Mesothelial cell of epicardium (in vitro differentiated cells): ENCODE data around the gene SEC14L2. TPM values are rescaled to one million over a fixed set of nuclear protein-coding genes. Genes with fewer than 3 reads are reported as not detected.
"Not testable (repeated sequence)": the region's sequence is repeated elsewhere in the genome, so short reads cannot be mapped to it uniquely, and the experiment has no call there.

Experiments used
- DNase-seq, 2 experiments: peaks; one replicate each; pipeline ENCODE4 v3.0.0; 2021; ENCODE audit warnings: low spot score in 2 of 2; ENCODE audit not compliant: unreplicated experiment in 2 of 2
- H3K27ac Mint-ChIP-seq: 2 replicates; pipeline ENCODE4 v1.8.0; 2021; ENCODE audit warnings: mixed read lengths
- H3K27me3 Mint-ChIP-seq: 2 replicates; pipeline ENCODE4 v1.8.0; 2021; ENCODE audit warnings: low read depth, mixed read lengths
- H3K36me3 Mint-ChIP-seq: 2 replicates; pipeline ENCODE4 v1.8.0; 2021; ENCODE audit warnings: mixed read lengths
- H3K4me1 Mint-ChIP-seq: 2 replicates; pipeline ENCODE4 v1.8.0; 2021; ENCODE audit warnings: mixed read lengths
- H3K4me3 Mint-ChIP-seq: 2 replicates; pipeline ENCODE4 v1.8.0; 2021; ENCODE audit warnings: mild to moderate bottlenecking, moderate library complexity, mixed read lengths
- H3K9me3 Mint-ChIP-seq: 2 replicates; pipeline ENCODE4 v1.8.0; 2021; ENCODE audit warnings: mixed read lengths
- CTCF ChIP-seq: fragments of 200-600 bp; sonication (generic); IDR thresholded peaks from one replicate; pipeline ENCODE4 v1.5.0; 2021; ENCODE audit warnings: antibody characterized with exemption; ENCODE audit not compliant: unreplicated experiment
- total RNA-seq: library from RNA; stranded (reverse); gene quantifications from 3 replicates; pipeline ENCODE4 v1.2.1, GENCODE V29; 2021

Gene SEC14L2
- total RNA-seq, 1 donor from 2014 or later: 4.3 TPM

- Mint-ChIP-seq H3K4me1 (peaks cover 16% of the 10 kb centered on the region), H3K27ac (peak overlapping the region; percentile 34)
These were observed 5.4 kb downstream of the SEC14L2 start for GRCh38 chr22:30402028-30402765.

GRCh38 chr22:30402766-30403104 lies 5.9 kb downstream of the SEC14L2 start:
- H3K27ac Mint-ChIP-seq, H3K4me3 Mint-ChIP-seq, H3K9me3 Mint-ChIP-seq, DNase-seq, H3K36me3 Mint-ChIP-seq: not testable (repeated sequence)
- Mint-ChIP-seq H3K4me1 (peaks cover 13% of the 10 kb centered on the region), H3K27me3 (peaks cover 14% of the 10 kb centered on the region)

More at GRCh38 chr22:30402028-30402765, 5.4 kb downstream of the SEC14L2 start:
- H3K4me3 Mint-ChIP-seq: no peak overlapping the region
- no peak for TF ChIP-seq CTCF
- H3K9me3 Mint-ChIP-seq: no peaks in the 10 kb centered on the region
- peaks cover 19% of the 10 kb centered on the region for H3K27me3 Mint-ChIP-seq
- H3K36me3 Mint-ChIP-seq: no peaks in the 10 kb centered on the region
- DNase-seq: no peak

GRCh38 chr22:30404307-30404706 lies 7.5 kb downstream of the SEC14L2 start:
- no peaks in the 10 kb centered on the region for H3K27me3 Mint-ChIP-seq
- no peak for DNase-seq
- H3K4me3 Mint-ChIP-seq: no peak overlapping the region
- no peak overlapping the region for H3K27ac Mint-ChIP-seq
- no peaks in the 10 kb centered on the region for H3K9me3 Mint-ChIP-seq
- no peaks in the 10 kb centered on the region for H3K36me3 Mint-ChIP-seq
- TF ChIP-seq CTCF: no peak
- H3K4me1 Mint-ChIP-seq: peaks cover 8% of the 10 kb centered on the region

GRCh38 chr22:30405731-30406130 lies 8.9 kb downstream of the SEC14L2 start:
- H3K27me3 Mint-ChIP-seq: no peaks in the 10 kb centered on the region
- DNase-seq: no peak
- peaks cover 8% of the 10 kb centered on the region for H3K4me1 Mint-ChIP-seq
- peaks cover 2% of the 10 kb centered on the region for H3K36me3 Mint-ChIP-seq
- no peak overlapping the region for H3K27ac Mint-ChIP-seq
- TF ChIP-seq CTCF: no peak
- H3K9me3 Mint-ChIP-seq: no peaks in the 10 kb centered on the region
- no peak overlapping the region for H3K4me3 Mint-ChIP-seq

- no peak overlapping the region for H3K27ac Mint-ChIP-seq
- no peak overlapping the region for H3K4me3 Mint-ChIP-seq
- no peaks in the 10 kb centered on the region for H3K27me3 Mint-ChIP-seq
- H3K9me3 Mint-ChIP-seq: no peaks in the 10 kb centered on the region
- TF ChIP-seq CTCF: no peak
- H3K36me3 Mint-ChIP-seq: peaks cover 2% of the 10 kb centered on the region
- peaks cover 8% of the 10 kb centered on the region for H3K4me1 Mint-ChIP-seq
- DNase-seq: no peak
These were observed 9.6 kb downstream of the SEC14L2 start for GRCh38 chr22:30406400-30406799.

- Mint-ChIP-seq H3K36me3 (peaks cover 4% of the 10 kb centered on the region), H3K27me3 (no peaks in the 10 kb centered on the region), H3K4me3 (no peak overlapping the region), H3K27ac (no peak overlapping the region), H3K4me1 (no peaks in the 10 kb centered on the region), H3K9me3 (no peaks in the 10 kb centered on the region)
- TF ChIP-seq CTCF: no peak
- no peak for DNase-seq
These were observed 11.7 kb downstream of the SEC14L2 start for GRCh38 chr22:30408388-30409102.
